Breast epithelium (tissue), 3 donors: ENCODE data around the gene SPTBN1.

ENCODE experiments used
- CTCF ChIP-seq, 3 donors: fragments of 450-650 bp; IDR thresholded peaks; one replicate each; pipeline ENCODE4 v1.5.1; 2016 to 2017; ENCODE audit warnings: antibody characterized with exemption in 3 of 3, mild to moderate bottlenecking in 3 of 3, moderate library complexity in 3 of 3
- POLR2A ChIP-seq: fragments of 450-650 bp; IDR thresholded peaks from one replicate; pipeline ENCODE4 v1.6.1; 2016; ENCODE audit warnings: antibody characterized with exemption, mild to moderate bottlenecking, moderate library complexity
- POLR2AphosphoS5 ChIP-seq, 3 donors: sonication (generic); formaldehyde crosslinking; IDR thresholded peaks; one replicate each; pipeline ENCODE4 v1.6.1; 2017; ENCODE audit warnings: antibody characterized with exemption in 3 of 3

- TF ChIP-seq POLR2A (no peak), CTCF (IDR thresholded peaks at IDR 0.05) (no peak), POLR2AphosphoS5 (IDR thresholded peaks at IDR 0.05) (no peak)
Measured at GRCh38 chr2:54473851-54474250, 17.7 kb downstream of the SPTBN1 start.
